HepG2 (cell line): Measurements from ENCODE around the gene NCAM2.

Source experiments
- CTCF ChIP-seq: sonication (generic); formaldehyde crosslinking; IDR thresholded peaks from 2 replicates; pipeline ENCODE4 v1.5.0; 2020; ENCODE audit warnings: mild to moderate bottlenecking, missing genetic modification reagents, moderate library complexity
- ETV5 ChIP-seq: IDR thresholded peaks from 2 replicates; pipeline ENCODE4 v1.6.1; 2018; ENCODE audit warnings: missing biosample characterization, missing genetic modification reagents, inconsistent platforms, borderline replicate concordance
- FOXM1 ChIP-seq: sonication (generic); formaldehyde crosslinking; IDR thresholded peaks from 2 replicates; pipeline ENCODE4 v1.5.0; 2020; ENCODE audit warnings: missing genetic modification reagents
- KAT7 ChIP-seq: IDR thresholded peaks from 2 replicates; pipeline ENCODE4 v1.6.1; 2018; ENCODE audit warnings: borderline replicate concordance, missing compliant biosample characterization
- KDM5B ChIP-seq: sonication (generic); formaldehyde crosslinking; IDR thresholded peaks from 2 replicates; pipeline ENCODE4 v1.4.0; 2020; ENCODE audit warnings: missing genetic modification reagents, mild to moderate bottlenecking, borderline replicate concordance
- KMT2A ChIP-seq: sonication (generic); formaldehyde crosslinking; IDR thresholded peaks from 2 replicates; pipeline ENCODE4 v1.4.0; 2020; ENCODE audit warnings: missing genetic modification reagents
- NFATC3 ChIP-seq: sonication (generic); formaldehyde crosslinking; IDR thresholded peaks from 2 replicates; pipeline ENCODE4 v1.5.1; 2020; ENCODE audit warnings: mild to moderate bottlenecking, missing genetic modification reagents
- NKX3-1 ChIP-seq: sonication (generic); formaldehyde crosslinking; IDR thresholded peaks from 2 replicates; pipeline ENCODE4 v1.5.0; 2020; ENCODE audit warnings: missing genetic modification reagents
- PHF21A ChIP-seq: sonication (generic); formaldehyde crosslinking; IDR thresholded peaks from 2 replicates; pipeline ENCODE4 v1.5.0; 2020; ENCODE audit warnings: mild to moderate bottlenecking, missing genetic modification reagents
- TBP ChIP-seq: sonication (generic); formaldehyde crosslinking; IDR thresholded peaks from 2 replicates; pipeline ENCODE4 v1.5.0; 2020; ENCODE audit warnings: missing genetic modification reagents
- THAP8 ChIP-seq: sonication (generic); formaldehyde crosslinking; IDR thresholded peaks from 2 replicates; pipeline ENCODE4 v1.5.1; 2020; ENCODE audit warnings: missing genetic modification reagents, mild to moderate bottlenecking, borderline replicate concordance
- WIZ ChIP-seq: sonication (generic); formaldehyde crosslinking; IDR thresholded peaks from 2 replicates; pipeline ENCODE4 v1.5.1; 2020; ENCODE audit warnings: mild to moderate bottlenecking, missing genetic modification reagents
- ZFX ChIP-seq: sonication (generic); formaldehyde crosslinking; IDR thresholded peaks from 2 replicates; pipeline ENCODE4 v1.4.0; 2020; ENCODE audit warnings: mild to moderate bottlenecking, low read depth, missing genetic modification reagents, moderate library complexity
- ZNF24 ChIP-seq: fragments of 450-650 bp; IDR thresholded peaks from 2 replicates; pipeline ENCODE4 v1.6.1; 2017; ENCODE audit warnings: antibody characterized with exemption, mild to moderate bottlenecking

- no peak for TF ChIP-seq WIZ (CRISPR knock-in tag)
- no peak for TF ChIP-seq ETV5 (CRISPR knock-in tag)
- no peak for TF ChIP-seq THAP8 (CRISPR knock-in tag)
- no peak for TF ChIP-seq NKX3-1 (CRISPR knock-in tag)
- TF ChIP-seq FOXM1 (CRISPR knock-in tag) = no peak
- no peak for TF ChIP-seq KAT7 (CRISPR knock-in tag)
- no peak for TF ChIP-seq CTCF (CRISPR knock-in tag)
- TF ChIP-seq KMT2A (CRISPR knock-in tag) = no peak
- no peak for TF ChIP-seq PHF21A (CRISPR knock-in tag)
- no peak for TF ChIP-seq ZNF24
- TF ChIP-seq TBP = no peak
- no peak for TF ChIP-seq NFATC3 (CRISPR knock-in tag)
- no peak for TF ChIP-seq ZFX (CRISPR knock-in tag)
- TF ChIP-seq KDM5B (CRISPR knock-in tag) = no peak
These were observed 30.1 kb downstream of the NCAM2 start for GRCh38 chr21:21028275-21028820.
